Lung (tissue), 12 donors: ENCODE measurements around the gene ERMARD. TPM values are rescaled to one million over a fixed set of nuclear protein-coding genes. Genes with fewer than 3 reads are reported as not detected.
"Not testable (repeated sequence)": the region's sequence is repeated elsewhere in the genome, so short reads cannot be mapped to it uniquely, and the experiment has no call there.

ENCODE experiments used
- ATAC-seq: fragments of 200-7000 bp; cut with Tn5 transposase; one replicate; pipeline ENCODE4 v1.9.1; 2020; ENCODE audit warnings: moderate number of reproducible peaks; ENCODE audit not compliant: insufficient read depth, low FRiP score
- DNase-seq, 3 donors: peaks; one replicate each; pipeline ENCODE4 v3.0.0-alpha.2; 2013 to 2017
- H3K27ac ChIP-seq, 2 donors: one replicate each; pipeline ENCODE4 v1.5.1; 2013; ENCODE audit warnings: mild to moderate bottlenecking in 2 of 2, moderate library complexity in 2 of 2, control low read depth in 1 of 2, inconsistent platforms in 1 of 2, low read depth in 1 of 2, low read length in 1 of 2
- H3K27me3 ChIP-seq, 3 donors: one replicate each; pipeline ENCODE4 v1.5.1; 2013; ENCODE audit warnings: low read length in 2 of 3; ENCODE audit not compliant: control insufficient read depth in 3 of 3, insufficient read depth in 3 of 3
- H3K36me3 ChIP-seq, 4 donors: one replicate each; pipeline ENCODE4 v1.5.1; 2013; ENCODE audit warnings: low read length in 4 of 4, mild to moderate bottlenecking in 1 of 4, moderate library complexity in 1 of 4; ENCODE audit not compliant: control insufficient read depth in 4 of 4, insufficient read depth in 4 of 4
- H3K4me1 ChIP-seq, 5 donors: one replicate each; pipeline ENCODE4 v1.5.1; 2013; ENCODE audit warnings: low read length in 5 of 5, mild to moderate bottlenecking in 2 of 5, moderate library complexity in 1 of 5; ENCODE audit not compliant: control insufficient read depth in 5 of 5, insufficient read depth in 5 of 5
- H3K4me3 ChIP-seq: one replicate; pipeline ENCODE4 v1.5.1; 2013; ENCODE audit warnings: mild to moderate bottlenecking, control low read depth, moderate library complexity
- H3K9ac ChIP-seq, 2 donors: one replicate each; pipeline ENCODE4 v1.5.1; 2013; ENCODE audit warnings: low read length in 2 of 2, control low read depth in 1 of 2; ENCODE audit not compliant: insufficient read depth in 1 of 2
- H3K9me3 ChIP-seq, 4 donors: one replicate each; pipeline ENCODE4 v1.5.1; 2013; ENCODE audit warnings: low read length in 3 of 4, mild to moderate bottlenecking in 1 of 4, moderate library complexity in 1 of 4; ENCODE audit not compliant: control insufficient read depth in 4 of 4, insufficient read depth in 3 of 4
- CTCF ChIP-seq: IDR thresholded peaks from 2 replicates; pipeline ENCODE4 v1.5.1; 2012; ENCODE audit warnings: mild to moderate bottlenecking; ENCODE audit errors: control extremely low read depth, extremely low read depth
- WGBS, 2 donors: extraction: QIAGEN DNeasy Blood & Tissue Kit; methylation state at CpG; one replicate each; pipeline ENCODE4 v1.1.7; 2013; 5-methylcytosine and 5-hydroxymethylcytosine counted together
- polyA plus RNA-seq, 2 donors: library from polyadenylated mRNA; stranded (reverse); fragments of 200-250 nt; gene quantifications; one replicate each; pipeline ENCODE4 v1.2.1, GENCODE V29; 2013
- total RNA-seq, 2 donors: library from RNA; depleted of rRNA in 1 of 2; stranded (reverse); fragments of >200 nt in 1 of 2; gene quantifications; one replicate each; pipeline ENCODE4 v1.2.1, GENCODE V29; 2014 to 2021
- donor health status: control.
- donor health status: control.
- donor health status: Bipolar disorder and iron deficiency.
- donor health status: healthy.
- donor health status: DM: yes; HTN: yes; CAD: no.

The ERMARD gene
- total and polyA plus RNA-seq, 4 donors = 18.7 to 55.3 (median 32.9) TPM

GRCh38 chr6:169752074-169752623, 727 bp downstream of the ERMARD start:
- no peak for ATAC-seq
- no peak for TF ChIP-seq CTCF
- WGBS, 2 donors = 10 to 11% methylated on average over 19 of the region's 19 CpGs
- H3K9me3 ChIP-seq = peaks cover 0 to 2% (median 0%) of the 10 kb centered on the region in 4 donors
- peak overlapping the region; percentile 75 for H3K4me3 ChIP-seq
- H3K36me3 ChIP-seq = peaks cover 0 to 6% (median 2%) of the 10 kb centered on the region in 4 donors
- H3K9ac ChIP-seq = peak overlapping the region; percentile 85 to 99
- peaks cover 3 to 22% (median 17%) of the 10 kb centered on the region in 5 donors for H3K4me1 ChIP-seq
- no peaks in the 10 kb centered on the region for H3K27me3 ChIP-seq
- DNase-seq = no peak
- H3K27ac ChIP-seq = peak overlapping the region; percentile 93 to 98

- no peak for DNase-seq
- no peaks in the 10 kb centered on the region for H3K9me3 ChIP-seq
- no peak for TF ChIP-seq CTCF
- H3K4me1 ChIP-seq = peaks cover 3 to 20% (median 14%) of the 10 kb centered on the region in 5 donors
- peaks cover 10 to 13% (median 12%) of the 10 kb centered on the region in 4 donors for H3K36me3 ChIP-seq
- H3K27ac ChIP-seq = no peak overlapping the region
- ATAC-seq = no peak
- H3K9ac ChIP-seq = no peak overlapping the region
- WGBS, 2 donors = 87 to 98% methylated on average over 6 of the region's 6 CpGs
- H3K27me3 ChIP-seq = no peaks in the 10 kb centered on the region
- H3K4me3 ChIP-seq = no peak overlapping the region
Observed at GRCh38 chr6:169755162-169755561, 3.7 kb downstream of the ERMARD start.

- Histone ChIP-seq H3K9ac (no peak overlapping the region), H3K4me3 (no peak overlapping the region), H3K4me1 (peaks cover 0 to 15% (median 0%) of the 10 kb centered on the region in 5 donors), H3K9me3 (no peaks in the 10 kb centered on the region), H3K27ac (no peak overlapping the region), H3K36me3 (peaks cover 15 to 36% (median 31%) of the 10 kb centered on the region in 4 donors), H3K27me3 (no peaks in the 10 kb centered on the region)
- TF ChIP-seq CTCF = no peak
- 78 to 85% methylated on average over 10 of the region's 10 CpGs for WGBS, 2 donors
- ATAC-seq (no peak), DNase-seq (no peak)
Observed at GRCh38 chr6:169763308-169763707, 11.9 kb downstream of the ERMARD start.

GRCh38 chr6:169763881-169764280, 12.5 kb downstream of the ERMARD start:
- Histone ChIP-seq H3K4me1 (peaks cover 0 to 15% (median 0%) of the 10 kb centered on the region in 5 donors), H3K27ac (no peak overlapping the region), H3K9me3 (no peaks in the 10 kb centered on the region), H3K27me3 (no peaks in the 10 kb centered on the region), H3K4me3 (no peak overlapping the region), H3K36me3 (peaks cover 15 to 36% (median 30%) of the 10 kb centered on the region in 4 donors), H3K9ac (no peak overlapping the region)
- ATAC-seq (no peak), DNase-seq (no peak)
- TF ChIP-seq CTCF = no peak
- WGBS, 2 donors = 85 to 90% methylated on average over 10 of the region's 10 CpGs

GRCh38 chr6:169765789-169766188, 14.4 kb downstream of the ERMARD start:
- peak overlapping the region in 1 of 2 donors; percentile 14 for H3K27ac ChIP-seq
- WGBS, 2 donors = 53 to 72% methylated on average over 5 to 10 of the region's 10 CpGs

More at GRCh38 chr6:169765789-169766188, 14.4 kb downstream of the ERMARD start:
- DNase-seq, H3K4me3 ChIP-seq, H3K9ac ChIP-seq, ATAC-seq, H3K9me3 ChIP-seq, H3K27me3 ChIP-seq: not testable (repeated sequence)
- Histone ChIP-seq H3K36me3 (peaks cover 14 to 24% (median 20%) of the 10 kb centered on the region in 4 donors), H3K4me1 (peaks cover 0 to 15% (median 0%) of the 10 kb centered on the region in 5 donors)
